GM18873 (cell line): Measurements from ENCODE around the gene ABCB8.

ENCODE experiments used
- ATAC-seq: cut with Tn5 transposase; IDR thresholded peaks from one replicate; pipeline ENCODE4 v1.9.1; 2021; ENCODE audit warnings: mild to moderate bottlenecking, moderate library complexity, moderate number of reproducible peaks; ENCODE audit not compliant: unreplicated experiment, low FRiP score

The ABCB8 gene

DNA sequence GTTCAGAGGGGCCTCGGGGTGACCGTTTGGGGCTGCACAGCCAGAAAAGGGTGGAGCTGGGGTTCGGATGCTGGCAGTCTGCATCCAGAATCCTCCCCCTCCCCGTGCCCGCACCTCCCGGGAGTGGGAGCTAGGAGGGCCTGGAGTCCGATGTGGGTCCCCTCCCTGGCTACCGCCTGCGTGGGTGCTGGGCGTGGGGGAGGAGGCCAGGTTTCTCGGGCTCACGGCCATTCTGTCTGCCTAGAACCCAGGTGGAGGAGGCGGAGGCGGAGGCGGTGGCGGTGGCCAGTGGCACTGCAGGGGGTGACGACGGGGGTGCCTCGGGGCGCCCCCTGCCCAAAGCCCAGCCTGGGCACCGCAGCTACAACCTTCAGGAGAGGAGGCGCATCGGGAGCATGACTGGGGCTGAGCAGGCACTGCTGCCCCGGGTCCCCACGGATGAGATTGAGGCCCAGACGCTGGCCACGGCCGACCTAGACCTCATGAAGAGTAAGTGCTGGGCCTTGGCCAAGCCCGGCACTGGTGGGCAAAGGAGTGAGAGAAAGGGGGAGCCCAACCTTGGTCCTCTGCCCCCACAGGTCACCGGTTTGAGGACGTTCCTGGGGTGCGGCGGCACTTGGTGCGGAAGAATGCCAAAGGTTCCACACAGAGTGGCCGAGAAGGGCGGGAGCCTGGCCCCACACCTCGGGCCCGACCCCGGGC, 38.2 kb downstream of the ABCB8 start:
- ATAC-seq: no peak

DNA sequence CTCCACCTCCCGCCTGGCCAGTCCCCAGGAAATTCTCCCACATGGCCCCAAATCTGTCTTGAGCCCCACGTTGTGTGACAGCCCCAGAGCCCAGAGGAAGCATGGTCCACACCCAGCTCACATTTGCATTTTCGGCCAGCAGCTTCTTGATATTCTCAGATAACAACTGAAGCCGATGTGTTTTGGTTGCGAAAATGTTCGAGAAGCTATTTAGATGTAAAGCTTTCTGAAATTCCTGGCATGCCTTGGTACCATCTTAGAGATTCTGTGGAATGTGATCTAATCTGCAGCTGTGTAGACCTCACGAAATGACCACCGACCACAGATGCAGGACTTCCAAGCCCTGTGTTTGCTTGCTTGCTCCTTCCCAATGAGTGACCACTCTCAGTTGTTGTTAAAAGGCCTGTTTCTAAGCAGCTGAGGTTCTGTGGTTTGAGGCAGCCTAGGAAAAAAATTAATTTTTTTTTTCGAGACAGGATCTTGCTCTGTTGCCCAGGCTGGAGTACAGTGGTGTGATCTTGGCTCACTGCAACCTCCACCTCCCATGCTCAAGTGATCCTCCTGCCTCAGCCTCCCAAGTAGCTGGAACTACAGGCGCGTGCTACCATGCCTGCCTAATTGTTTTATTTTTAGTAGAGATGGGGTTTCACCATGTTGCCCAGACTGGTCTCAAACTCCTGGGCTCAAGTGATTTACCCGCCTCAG, 40.0 kb downstream of the ABCB8 start:
- ATAC-seq: no peak

DNA sequence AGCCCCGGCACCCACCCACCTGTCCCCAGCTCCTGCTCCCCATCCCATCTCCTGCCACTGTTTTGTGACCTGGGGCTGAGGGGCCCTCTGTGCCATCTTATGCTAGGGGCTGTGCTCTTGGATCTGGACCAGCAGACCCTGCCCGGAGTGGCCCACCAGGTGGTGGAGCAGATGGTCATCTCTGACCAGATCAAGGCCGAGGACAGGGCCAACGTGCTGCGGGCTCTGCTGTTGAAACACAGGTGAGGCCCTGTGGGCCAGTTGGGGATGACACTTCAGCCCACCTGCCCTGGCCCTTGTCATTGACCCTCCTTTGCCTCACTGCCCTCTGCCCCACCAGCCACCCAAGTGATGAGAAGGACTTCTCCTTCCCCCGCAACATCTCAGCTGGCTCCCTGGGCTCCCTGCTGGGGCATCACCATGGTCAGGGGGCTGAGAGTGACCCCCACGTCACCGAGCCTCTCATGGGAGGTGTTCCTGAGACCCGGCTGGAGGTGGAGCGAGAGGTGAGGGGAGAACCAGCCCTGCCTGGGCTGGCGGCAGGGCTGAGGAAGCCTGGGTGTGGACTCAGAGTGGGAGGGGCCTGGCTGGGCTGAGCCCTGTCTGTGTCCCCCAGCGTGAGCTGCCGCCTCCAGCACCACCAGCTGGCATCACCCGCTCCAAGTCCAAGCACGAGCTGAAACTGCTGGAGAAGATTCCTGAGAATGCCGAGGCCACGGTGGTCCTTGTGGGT, 41.8 kb downstream of the ABCB8 start:
- ATAC-seq: no peak

DNA sequence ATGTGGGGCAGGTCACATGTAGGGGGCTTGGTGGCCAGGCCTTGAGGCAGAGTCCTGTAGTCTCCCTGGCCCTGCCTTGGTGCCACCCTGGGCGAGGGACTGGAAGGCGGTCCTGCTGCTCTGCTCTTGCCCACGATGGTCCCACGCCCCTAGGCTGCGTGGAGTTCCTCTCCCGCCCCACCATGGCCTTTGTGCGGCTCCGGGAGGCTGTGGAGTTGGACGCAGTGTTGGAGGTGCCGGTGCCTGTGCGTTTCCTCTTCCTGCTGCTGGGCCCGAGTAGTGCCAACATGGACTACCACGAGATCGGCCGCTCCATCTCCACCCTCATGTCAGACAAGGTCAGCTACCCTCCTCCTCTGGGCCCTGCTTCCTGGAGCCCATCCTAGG, 42.3 kb downstream of the ABCB8 start:
- no peak for ATAC-seq

DNA sequence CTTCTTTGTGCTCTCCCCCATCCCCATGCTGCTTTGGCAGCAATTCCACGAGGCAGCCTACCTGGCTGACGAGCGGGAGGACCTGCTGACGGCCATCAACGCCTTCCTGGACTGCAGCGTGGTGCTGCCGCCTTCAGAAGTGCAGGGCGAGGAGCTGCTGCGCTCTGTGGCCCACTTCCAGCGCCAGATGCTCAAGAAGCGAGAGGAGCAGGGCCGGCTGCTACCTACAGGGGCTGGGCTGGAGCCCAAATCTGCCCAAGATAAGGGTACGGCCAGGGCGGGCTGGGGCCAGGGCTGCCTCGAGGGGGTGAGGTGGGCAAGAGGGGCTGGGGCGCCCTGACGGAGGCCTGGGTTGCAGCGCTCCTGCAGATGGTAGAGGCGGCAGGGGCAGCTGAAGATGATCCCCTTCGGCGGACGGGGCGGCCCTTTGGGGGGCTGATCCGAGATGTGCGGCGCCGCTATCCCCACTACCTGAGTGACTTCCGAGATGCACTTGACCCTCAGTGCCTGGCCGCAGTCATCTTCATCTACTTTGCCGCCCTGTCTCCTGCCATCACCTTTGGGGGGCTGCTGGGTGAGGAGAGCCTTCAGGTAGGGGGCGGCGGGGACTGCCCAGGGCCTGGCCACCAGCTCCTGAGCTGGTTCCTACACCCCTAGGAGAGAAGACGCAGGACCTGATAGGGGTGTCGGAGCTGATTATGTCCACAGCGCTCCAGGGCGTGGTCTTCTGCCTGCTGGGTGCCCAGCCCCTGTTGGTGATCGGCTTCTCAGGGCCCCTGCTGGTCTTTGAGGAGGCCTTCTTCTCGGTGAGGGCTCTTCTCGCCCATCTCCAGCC, 43.0 kb downstream of the ABCB8 start:
- no peak for ATAC-seq

DNA sequence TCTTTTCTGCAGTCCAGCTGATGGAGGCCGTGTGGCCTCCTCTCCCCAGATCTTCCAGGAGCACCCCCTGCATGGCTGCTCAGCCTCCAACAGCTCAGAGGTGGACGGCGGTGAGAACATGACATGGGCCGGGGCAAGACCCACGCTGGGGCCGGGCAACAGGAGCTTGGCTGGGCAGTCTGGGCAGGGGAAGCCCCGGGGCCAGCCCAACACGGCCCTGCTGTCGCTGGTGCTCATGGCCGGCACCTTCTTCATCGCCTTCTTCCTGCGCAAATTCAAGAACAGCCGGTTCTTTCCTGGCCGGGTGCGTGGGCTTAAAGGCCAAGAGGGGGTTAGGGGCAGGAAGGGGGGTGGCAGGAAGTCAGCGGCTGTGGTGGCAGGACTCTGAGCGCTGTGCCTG, 45.7 kb downstream of the ABCB8 start:
- ATAC-seq: no peak

DNA sequence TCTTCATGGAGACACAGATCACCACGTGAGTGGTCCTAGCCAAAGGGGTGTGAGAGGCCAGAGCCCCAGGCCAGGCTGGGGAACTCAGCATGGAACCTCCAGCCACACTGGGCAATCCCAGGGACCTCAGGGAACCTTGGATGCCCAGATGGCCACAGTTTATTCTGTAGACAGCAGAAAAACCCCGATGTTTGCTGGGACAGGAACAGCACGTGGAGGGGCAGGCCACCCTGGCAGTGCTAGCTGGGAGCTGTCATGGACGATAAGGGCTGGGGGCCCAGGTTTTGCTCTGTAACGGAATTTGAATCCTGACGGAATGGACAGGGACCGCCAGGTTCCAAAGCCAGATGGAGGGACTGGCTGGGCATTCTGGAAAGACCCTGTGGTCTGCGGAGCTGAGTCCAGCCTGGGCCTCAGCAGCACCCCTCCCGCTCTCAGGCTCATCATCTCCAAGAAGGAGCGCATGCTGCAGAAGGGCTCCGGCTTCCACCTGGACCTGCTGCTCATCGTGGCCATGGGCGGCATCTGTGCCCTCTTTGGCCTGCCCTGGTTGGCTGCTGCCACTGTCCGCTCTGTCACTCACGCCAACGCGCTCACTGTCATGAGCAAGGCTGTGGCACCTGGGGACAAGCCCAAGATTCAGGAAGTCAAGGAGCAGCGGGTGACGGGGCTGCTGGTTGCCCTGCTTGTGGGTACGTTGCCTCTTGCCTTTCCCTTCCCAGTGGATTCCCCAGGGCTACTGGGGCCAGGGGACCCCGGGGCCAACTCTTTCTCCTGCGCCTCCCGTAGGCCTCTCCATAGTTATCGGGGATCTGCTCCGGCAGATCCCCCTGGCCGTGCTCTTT, 46.8 kb downstream of the ABCB8 start:
- ATAC-seq: no peak

DNA sequence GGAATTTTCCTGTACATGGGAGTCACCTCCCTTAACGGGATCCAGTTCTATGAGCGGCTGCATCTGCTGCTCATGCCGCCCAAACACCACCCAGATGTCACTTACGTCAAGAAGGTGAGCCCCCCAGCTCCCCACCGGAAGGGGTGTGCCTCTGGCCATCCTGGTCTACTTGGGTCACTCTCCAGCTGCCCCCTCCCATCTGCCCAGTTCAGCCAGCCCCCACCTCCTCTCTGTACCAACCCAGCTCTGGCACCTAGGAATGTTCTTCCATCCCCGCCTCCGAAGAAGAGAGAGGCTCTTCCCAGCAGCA, 47.4 kb downstream of the ABCB8 start:
- ATAC-seq: no peak

DNA sequence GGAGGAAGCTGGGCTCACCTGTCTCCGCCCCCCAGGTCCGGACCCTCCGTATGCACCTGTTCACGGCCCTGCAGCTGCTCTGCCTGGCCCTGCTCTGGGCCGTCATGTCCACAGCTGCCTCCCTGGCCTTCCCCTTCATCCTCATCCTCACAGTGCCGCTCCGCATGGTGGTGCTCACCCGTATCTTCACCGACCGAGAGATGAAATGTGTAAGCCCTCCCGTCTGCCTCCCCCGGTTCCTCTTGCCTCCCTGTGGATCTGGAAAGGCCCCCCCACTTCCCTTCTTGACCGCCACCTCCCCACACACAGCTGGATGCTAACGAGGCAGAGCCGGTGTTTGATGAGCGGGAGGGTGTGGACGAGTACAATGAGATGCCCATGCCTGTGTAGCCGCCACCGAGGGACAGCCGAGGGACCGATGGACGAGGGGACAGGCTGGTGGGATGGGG, 47.8 kb downstream of the ABCB8 start:
- ATAC-seq: no peak

DNA sequence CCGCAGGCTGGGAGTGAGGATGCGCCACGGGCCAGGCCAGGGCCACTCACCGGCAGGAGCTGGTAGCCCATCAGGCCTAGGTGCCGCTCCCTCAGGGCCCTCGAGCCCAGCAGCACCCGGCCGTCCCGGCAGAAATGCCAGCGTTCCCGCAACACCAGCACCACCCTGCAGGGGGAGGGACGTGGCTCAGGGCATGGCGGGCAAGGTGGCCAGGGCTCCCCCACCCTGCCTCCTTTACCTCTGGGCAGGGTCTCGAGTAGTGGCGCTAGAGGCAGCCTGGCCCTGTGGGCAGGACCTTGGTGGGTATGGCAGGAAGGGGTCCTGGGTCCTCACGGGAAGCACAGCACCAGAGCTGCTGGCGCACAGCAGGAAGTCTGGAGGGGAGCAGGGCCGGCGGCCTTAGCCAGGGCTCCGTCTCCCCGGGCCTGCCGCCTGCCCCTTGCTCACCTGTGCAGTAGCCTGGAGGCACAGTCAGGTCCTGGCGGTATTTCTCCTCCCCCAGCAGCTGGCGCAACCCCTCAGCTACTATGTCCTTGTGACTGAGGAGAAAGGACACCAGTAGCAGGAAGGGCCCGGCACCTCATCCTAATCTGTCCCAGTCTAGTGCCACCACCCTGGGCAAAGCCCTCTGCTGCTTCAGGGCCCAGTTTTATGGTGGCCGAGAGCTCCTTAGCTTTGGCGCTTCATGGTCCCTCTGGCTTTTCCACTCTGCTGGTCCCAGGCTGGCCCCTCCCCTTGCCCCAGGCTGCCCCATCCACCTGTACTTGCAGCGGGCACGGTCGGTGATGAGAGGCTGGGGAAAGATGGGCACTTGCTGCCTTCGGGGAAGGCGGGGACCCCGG, 48.8 kb downstream of the ABCB8 start:
- ATAC-seq: no peak

DNA sequence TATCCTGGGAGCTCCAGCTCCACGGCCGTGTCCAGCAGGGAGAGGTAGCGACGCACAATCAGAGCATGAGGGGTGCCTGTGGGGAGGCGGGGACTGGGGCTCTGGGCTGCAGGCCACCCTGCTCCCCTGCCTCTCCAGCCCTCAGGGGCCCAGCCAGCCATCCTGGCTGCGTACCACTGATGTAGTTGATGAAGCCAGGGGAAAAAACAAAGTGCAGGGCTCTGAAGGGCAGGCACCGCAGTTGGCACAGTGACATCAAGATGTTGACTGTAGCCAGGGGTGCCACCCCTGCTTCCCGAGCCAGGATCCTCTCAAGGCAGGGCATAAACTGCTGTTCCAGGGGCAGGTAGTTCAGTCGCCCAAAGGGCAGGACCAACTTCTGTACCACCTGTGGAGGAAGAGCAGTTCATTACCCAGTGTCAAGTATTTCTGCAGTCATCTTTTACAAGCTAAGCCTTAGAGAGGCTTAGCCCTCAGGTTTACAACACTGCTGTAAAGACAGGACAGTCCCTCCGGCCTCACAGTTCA, 49.5 kb downstream of the ABCB8 start:
- ATAC-seq: no peak

DNA sequence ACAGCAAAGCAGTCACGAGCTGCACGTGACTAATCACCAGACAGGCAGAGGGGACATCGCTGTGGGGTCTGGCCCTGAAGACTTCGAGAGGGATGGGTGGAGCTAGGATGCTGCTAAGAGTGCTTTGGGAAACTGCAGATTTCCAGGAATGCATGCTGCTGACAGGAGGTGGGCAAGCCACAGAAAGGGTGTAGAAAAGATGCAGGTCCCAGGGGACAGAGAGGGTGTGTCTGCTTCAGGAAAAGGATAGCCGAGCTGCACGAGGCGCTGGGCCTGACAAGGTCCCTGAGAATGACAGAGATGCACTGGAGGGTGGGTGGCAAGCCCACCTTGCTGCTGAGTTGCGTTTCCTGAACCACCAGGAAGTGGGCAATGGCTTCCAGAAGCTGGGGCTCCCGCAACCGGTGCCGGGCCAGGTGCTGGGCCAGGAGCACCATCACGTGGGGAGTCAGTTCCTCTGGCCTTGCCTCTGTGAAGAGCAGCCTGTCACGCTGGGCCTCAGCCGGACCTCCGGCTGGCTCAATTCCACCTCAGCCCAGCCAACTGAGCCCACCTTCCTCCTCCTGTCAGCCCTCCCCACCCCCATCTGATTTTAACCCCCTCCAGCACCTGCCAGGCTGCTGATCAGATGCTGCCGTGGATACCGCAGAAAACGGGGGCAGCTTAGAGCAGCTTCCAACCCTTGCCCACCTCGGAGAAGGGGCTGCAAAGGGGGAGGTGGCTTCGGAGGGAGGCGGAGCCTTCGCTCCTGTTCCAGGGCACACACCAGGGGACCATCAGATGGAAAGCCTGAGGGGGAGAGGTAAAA, 50.2 kb downstream of the ABCB8 start:
- ATAC-seq: no peak

DNA sequence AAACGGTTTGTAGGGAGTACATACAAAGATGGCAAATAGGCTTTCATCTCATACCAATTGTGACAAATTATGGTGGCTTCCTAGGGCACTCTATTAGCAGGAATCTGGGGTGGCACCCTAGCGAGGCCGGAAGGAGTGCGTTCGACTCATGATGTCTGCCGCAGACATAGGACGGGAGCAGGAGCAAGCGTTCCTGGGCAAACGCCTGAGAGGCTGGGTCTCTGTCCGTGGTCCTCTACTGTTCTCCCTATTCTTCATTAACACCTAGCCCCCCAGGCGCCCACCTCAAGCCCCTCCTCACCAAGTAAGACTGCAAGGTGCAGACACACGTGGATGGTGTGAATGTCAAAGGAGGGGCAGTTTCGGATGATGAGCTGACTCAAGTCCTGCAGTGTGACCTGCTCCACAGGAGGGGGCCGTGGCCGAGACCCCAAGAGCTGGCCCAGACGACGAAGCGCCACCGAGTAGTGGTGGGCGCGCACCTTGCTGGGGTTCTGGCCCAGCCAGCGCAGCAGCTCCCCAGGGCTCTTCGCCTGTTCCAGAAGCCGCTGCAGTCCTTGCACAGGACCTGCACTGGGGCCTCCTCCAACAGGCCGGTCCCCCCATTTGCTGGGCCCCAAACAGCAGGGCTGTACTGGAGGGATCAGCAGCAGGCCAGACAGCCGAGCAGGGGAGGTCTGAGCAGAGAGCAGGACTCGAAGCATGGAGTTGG, 51.1 kb downstream of the ABCB8 start:
- ATAC-seq: no peak

DNA sequence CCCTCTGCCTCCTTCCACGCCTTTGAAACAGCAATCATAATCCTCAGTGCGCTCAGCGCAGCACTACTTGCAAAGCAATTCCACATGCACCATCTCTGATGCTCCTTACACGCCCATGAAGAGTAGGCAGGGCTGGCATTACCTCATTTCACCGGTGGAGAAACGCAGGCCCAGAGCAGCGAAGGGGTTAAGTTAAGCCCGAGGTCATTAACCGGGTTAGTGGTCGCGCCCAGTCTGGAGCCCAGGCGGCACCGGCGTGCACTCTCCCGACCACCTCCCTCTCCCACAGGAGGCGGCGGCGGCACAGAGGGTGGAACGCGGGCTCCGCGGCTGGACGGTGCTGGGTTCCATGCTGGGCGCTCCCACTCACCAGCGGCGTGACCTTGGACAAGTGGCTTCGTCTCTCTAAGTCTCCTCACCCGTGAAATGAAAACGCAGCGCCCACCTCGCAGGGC, 51.8 kb downstream of the ABCB8 start:
- no peak for ATAC-seq

DNA sequence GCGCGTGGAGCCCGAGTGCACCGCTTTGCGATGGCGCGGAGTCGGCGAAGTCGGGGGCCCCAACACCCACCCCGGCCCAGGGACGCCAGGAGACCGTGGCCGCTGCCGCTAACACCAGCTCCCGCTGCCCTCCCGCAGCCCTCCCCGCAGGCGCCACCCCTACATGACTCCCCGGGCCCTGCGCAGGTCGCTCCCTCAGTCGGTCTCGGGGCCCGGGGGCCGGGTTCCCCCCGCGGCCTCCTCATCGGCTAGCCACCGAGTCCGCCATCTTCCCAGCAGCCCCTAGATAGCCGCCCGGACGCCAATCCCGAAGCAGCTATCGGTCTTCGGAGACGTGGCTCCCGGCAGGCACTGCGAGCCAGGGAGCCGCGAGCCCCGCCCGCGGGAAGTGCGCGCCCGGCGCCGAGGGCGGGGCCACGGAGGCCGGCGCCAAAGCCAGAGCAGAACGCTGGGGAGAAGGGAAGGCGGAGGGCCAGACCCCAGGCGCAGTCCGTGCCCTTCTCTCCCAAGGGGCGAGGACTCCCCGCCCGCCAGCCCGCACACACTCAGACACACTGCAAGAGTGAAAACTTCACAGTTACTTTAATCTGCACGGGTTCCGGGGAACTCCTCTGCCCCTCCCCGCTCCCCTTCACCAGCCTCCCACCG, 52.4 kb downstream of the ABCB8 start, which contains the start of gene FASTK:
FASTK (minus strand) TSS at position 288 of the 648 bp plus-strand sequence; CDS start at position 245, 43 bp downstream.
- ATAC-seq: peak; percentile 66

DNA sequence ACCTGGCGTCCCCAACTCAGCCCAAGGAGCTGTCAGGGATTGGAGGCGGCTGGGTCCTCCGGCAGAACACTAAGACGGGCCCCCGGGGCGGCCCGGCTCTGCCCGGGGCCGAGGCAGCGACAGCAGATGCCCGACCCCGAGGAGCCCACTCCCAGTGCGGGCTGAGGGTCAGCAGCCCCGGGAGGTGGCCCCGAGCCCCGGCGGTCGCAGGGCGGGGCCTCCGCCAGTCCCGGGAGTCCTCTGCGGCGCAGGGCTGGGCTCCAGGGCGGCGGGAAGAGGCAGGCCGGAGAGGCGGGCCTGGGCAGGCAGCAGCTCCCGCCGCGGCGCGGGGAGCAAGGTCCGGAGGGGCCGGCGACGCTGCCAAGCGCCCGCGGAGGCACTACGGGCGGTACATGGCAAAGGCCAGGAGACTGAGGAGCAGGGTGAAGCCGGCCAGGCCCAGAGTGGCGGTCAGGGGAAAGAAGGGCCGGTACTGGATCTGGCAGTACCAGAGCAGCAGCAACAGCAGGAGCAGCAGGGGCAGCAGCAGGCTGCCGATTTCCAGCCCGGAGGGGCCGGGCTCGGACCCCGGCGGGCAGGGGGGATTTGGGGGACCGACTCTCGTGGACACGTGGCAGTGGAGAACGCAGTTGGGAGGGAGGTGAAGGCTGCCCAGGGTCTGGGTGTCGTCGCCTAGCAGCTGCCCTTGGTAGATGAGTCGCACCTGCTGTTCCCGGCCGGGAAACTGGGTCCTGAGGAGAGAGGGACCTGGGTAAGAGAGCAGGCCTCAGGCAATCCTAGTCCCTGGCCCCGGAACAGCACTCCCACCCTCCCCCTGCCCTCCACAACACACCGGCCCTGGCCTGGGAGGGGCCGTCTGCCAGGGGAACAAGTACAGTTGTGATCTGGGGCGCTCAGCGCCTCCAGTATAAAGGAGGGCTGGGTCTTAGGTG, 53.2 kb downstream of the ABCB8 start:
- ATAC-seq: no peak
